Measurements from ENCODE around the gene PRKCI.
"Not testable (repeated sequence)": the region's sequence is repeated elsewhere in the genome, so short reads cannot be mapped to it uniquely, and the experiment has no call there.

The PRKCI gene

GRCh38 chr3:170301405-170301804 is 79.2 kb downstream of the PRKCI start:
- DNase-seq = no peak

- DNase-seq = no peak
Measured at GRCh38 chr3:170302008-170302407, 79.8 kb downstream of the PRKCI start.

- DNase-seq = no peak
Measured at GRCh38 chr3:170306015-170306414, 83.8 kb downstream of the PRKCI start.

GRCh38 chr3:170307671-170308405 is 85.6 kb downstream of the PRKCI start:
- no peak for DNase-seq

GRCh38 chr3:170309046-170309445 is 86.8 kb downstream of the PRKCI start:
- no peak for DNase-seq

GRCh38 chr3:170317954-170318353 is 95.7 kb downstream of the PRKCI start:
- DNase-seq = no peak

- no peak for DNase-seq
Measured at GRCh38 chr3:170320461-170321121, 98.4 kb downstream of the PRKCI start.

- no peak for DNase-seq
Measured at GRCh38 chr3:170321321-170322034, 99.3 kb downstream of the PRKCI start.

- no peak for DNase-seq
Measured at GRCh38 chr3:170322566-170323269, 100.5 kb downstream of the PRKCI start.

- no peak for DNase-seq
Measured at GRCh38 chr3:170323331-170323730, 101.1 kb downstream of the PRKCI start.

- DNase-seq = no peak
Measured at GRCh38 chr3:170324962-170325361, 102.7 kb downstream of the PRKCI start.

GRCh38 chr3:170327040-170327808 is 105.0 kb downstream of the PRKCI start:
- no peak for DNase-seq

- DNase-seq = not testable (repeated sequence)
Measured at GRCh38 chr3:170327868-170328548, 105.8 kb downstream of the PRKCI start.

- DNase-seq = no peak
Measured at GRCh38 chr3:170330366-170330765, 108.1 kb downstream of the PRKCI start.

GRCh38 chr3:170331143-170331542 is 108.9 kb downstream of the PRKCI start:
- DNase-seq = no peak

- DNase-seq = no peak
Measured at GRCh38 chr3:170337420-170337819, 115.2 kb downstream of the PRKCI start.

- no peak for DNase-seq
Measured at GRCh38 chr3:170338690-170339340, 116.6 kb downstream of the PRKCI start.

GRCh38 chr3:170342273-170342672 is 120.0 kb downstream of the PRKCI start:
- DNase-seq = not testable (repeated sequence)

- DNase-seq = not testable (repeated sequence)
Measured at GRCh38 chr3:170343859-170344258, 121.6 kb downstream of the PRKCI start.

- DNase-seq = no peak
Measured at GRCh38 chr3:170344971-170345370, 122.7 kb downstream of the PRKCI start.
